HG03469 (cell line): ENCODE results near the gene COL4A1.

Experiments
- ATAC-seq: cut with Tn5 transposase; IDR thresholded peaks from one replicate; pipeline ENCODE4 v1.9.1; 2021; ENCODE audit warnings: mild to moderate bottlenecking, moderate library complexity, moderate number of reproducible peaks; ENCODE audit not compliant: unreplicated experiment

The COL4A1 gene

GRCh38 chr13:110342474-110342873 lies 35.5 kb upstream of the COL4A1 start:
- no peak for ATAC-seq

- ATAC-seq = no peak
Measured at GRCh38 chr13:110341445-110342244, 34.7 kb upstream of the COL4A1 start.

- no peak for ATAC-seq
Measured at GRCh38 chr13:110340812-110341444, 34.0 kb upstream of the COL4A1 start.

GRCh38 chr13:110339975-110340550 lies 33.1 kb upstream of the COL4A1 start:
- ATAC-seq = no peak

- ATAC-seq = no peak
Measured at GRCh38 chr13:110339263-110339662, 32.3 kb upstream of the COL4A1 start.

- no peak for ATAC-seq
Measured at GRCh38 chr13:110338441-110339101, 31.6 kb upstream of the COL4A1 start.

- no peak for ATAC-seq
Measured at GRCh38 chr13:110337247-110337646, 30.3 kb upstream of the COL4A1 start.

- ATAC-seq = no peak
Measured at GRCh38 chr13:110336681-110337080, 29.7 kb upstream of the COL4A1 start.

- no peak for ATAC-seq
Measured at GRCh38 chr13:110336108-110336507, 29.2 kb upstream of the COL4A1 start.

GRCh38 chr13:110334841-110335490 lies 28.0 kb upstream of the COL4A1 start:
- no peak for ATAC-seq

- ATAC-seq = no peak
Measured at GRCh38 chr13:110334256-110334655, 27.3 kb upstream of the COL4A1 start.

- no peak for ATAC-seq
Measured at GRCh38 chr13:110333837-110334236, 26.9 kb upstream of the COL4A1 start.

- no peak for ATAC-seq
Measured at GRCh38 chr13:110332750-110333149, 25.8 kb upstream of the COL4A1 start.

GRCh38 chr13:110331362-110331761 lies 24.4 kb upstream of the COL4A1 start:
- no peak for ATAC-seq

GRCh38 chr13:110330491-110331011 lies 23.6 kb upstream of the COL4A1 start:
- no peak for ATAC-seq

GRCh38 chr13:110329798-110330461 lies 23.0 kb upstream of the COL4A1 start:
- no peak for ATAC-seq

GRCh38 chr13:110329258-110329657 lies 22.3 kb upstream of the COL4A1 start:
- ATAC-seq = no peak

- ATAC-seq = no peak
Measured at GRCh38 chr13:110328573-110328972, 21.6 kb upstream of the COL4A1 start.

- ATAC-seq = no peak
Measured at GRCh38 chr13:110327051-110327721, 20.2 kb upstream of the COL4A1 start.
